GM12878 (cell line): ENCODE measurements around the gene CDKN1C. TPM values are rescaled to one million over a fixed set of nuclear protein-coding genes. Genes with fewer than 3 reads are reported as not detected.
A peak's percentile ranks its signal among the peaks of the same experiment; 100 is the strongest.

Source experiments
- ATAC-seq: fragments of 200-7000 bp; cut with Tn5 transposase; 3 replicates; pipeline ENCODE4 v1.9.1; 2020; ENCODE audit warnings: mild to moderate bottlenecking, moderate library complexity
- BruUV-seq: library from RNA; stranded (reverse); fragments of 400-500 nt; replicated peaks from 2 replicates; lab custom pipeline; 2021; lab: Mats Ljungman, UMichigan
- CTCF ChIA-PET: fragments of 300-600 bp; sonication (Branson Sonifier 250); formaldehyde crosslinking; extraction: SDS; loops from one replicate; lab custom pipeline; 2021; ENCODE audit warnings: inconsistent platforms; lab: Yijun Ruan, JAX
- POLR2A ChIA-PET: fragments of 350-600 bp; formaldehyde crosslinking; extraction: SDS; loops from one replicate; lab custom pipeline; 2021; ENCODE audit warnings: inconsistent platforms; lab: Charles Lee
- RAD21 ChIA-PET: fragments of 300-600 bp; sonication (Branson Sonifier 250); formaldehyde crosslinking; loops from one replicate; lab custom pipeline; 2023; ENCODE audit warnings: antibody characterized with exemption; ENCODE audit not compliant: unreplicated experiment; lab: Charles Lee
- SMC1A ChIA-PET: fragments of 300-600 bp; sonication (Branson Sonifier 250); formaldehyde crosslinking; loops from one replicate; lab custom pipeline; 2023; ENCODE audit not compliant: unreplicated experiment, uncharacterized antibody; lab: Charles Lee
- DNase-seq: peaks from one replicate; pipeline ENCODE4 v3.0.0-alpha.2; 2011; ENCODE audit warnings: low read depth, low spot score
- FAIRE-seq: peaks from 3 replicates; lab custom pipeline; 2011; peaks lifted over from hg19 to GRCh38; lab: Jason Lieb, UNC
- H2AFZ ChIP-seq: 2 replicates; pipeline ENCODE4 v1.6.0; 2011; ENCODE audit warnings: low read depth, low read length, control low read depth; ENCODE audit not compliant: control insufficient read depth
- H3K27ac ChIP-seq: 2 replicates; pipeline ENCODE4 v1.5.1; 2011; ENCODE audit warnings: control low read depth; ENCODE audit not compliant: control insufficient read depth, insufficient read depth
- H3K27me3 ChIP-seq, 2 experiments: replicated peaks in 1 of 2; 2 replicates each; pipeline versions ENCODE4 v1.6.0 to v1.6.1; 2011; ENCODE audit warnings: low read length in 1 of 2; ENCODE audit not compliant: control insufficient read depth in 2 of 2, insufficient read depth in 2 of 2
- H3K36me3 ChIP-seq, 2 experiments: 2 replicates each; pipeline ENCODE4 v1.5.1; 2011; ENCODE audit warnings: low read length in 1 of 2; ENCODE audit not compliant: control insufficient read depth in 2 of 2, insufficient read depth in 2 of 2
- H3K4me1 ChIP-seq: 2 replicates; pipeline ENCODE4 v1.6.1; 2011; ENCODE audit warnings: mild to moderate bottlenecking, low read length, moderate library complexity, mixed read lengths; ENCODE audit not compliant: control insufficient read depth, insufficient read depth
- H3K4me2 ChIP-seq: 2 replicates; pipeline ENCODE4 v1.6.0; 2011; ENCODE audit warnings: control low read depth; ENCODE audit not compliant: control insufficient read depth, insufficient read depth
- H3K4me3 ChIP-seq: fragments of 200-600 bp; sonication (generic); 2 replicates; pipeline ENCODE4 v1.5.1; 2016
- H3K79me2 ChIP-seq: 2 replicates; pipeline ENCODE4 v1.6.0; 2011; ENCODE audit warnings: low read length; ENCODE audit not compliant: control insufficient read depth, insufficient read depth
- H3K9ac ChIP-seq: 2 replicates; pipeline ENCODE4 v1.8.0; 2011; ENCODE audit warnings: low read length, control low read depth, mixed read lengths; ENCODE audit not compliant: control insufficient read depth, insufficient read depth
- H3K9me3 ChIP-seq: replicated peaks from 3 replicates; pipeline ENCODE4 v1.5.1; 2011; ENCODE audit warnings: mild to moderate bottlenecking, low read length; ENCODE audit not compliant: control insufficient read depth, insufficient read depth
- H4K20me1 ChIP-seq: 2 replicates; pipeline ENCODE4 v1.6.0; 2011; ENCODE audit not compliant: control insufficient read depth, insufficient read depth
- JUND ChIP-seq: IDR thresholded peaks from 2 replicates; pipeline ENCODE4 v1.6.1; 2012; ENCODE audit warnings: low read depth, mild to moderate bottlenecking, low read length, improper control_type of control experiment, moderate library complexity
- NR2C2 ChIP-seq: IDR thresholded peaks from 2 replicates; pipeline ENCODE4 v1.6.1; 2011; ENCODE audit warnings: borderline replicate concordance, low read depth; ENCODE audit not compliant: control insufficient read depth, insufficient read length
- PAX8 ChIP-seq: fragments of 450-650 bp; IDR thresholded peaks from 2 replicates; pipeline ENCODE4 v1.6.1; 2017; ENCODE audit warnings: mild to moderate bottlenecking, moderate library complexity
- RELA ChIP-seq: fragments of 450-650 bp; IDR thresholded peaks from 2 replicates; pipeline ENCODE4 v1.8.0; 2014; ENCODE audit warnings: borderline replicate concordance; ENCODE audit not compliant: partially characterized antibody
- WGBS: methylation state at CpG from one replicate; pipeline ENCODE4 v1.1.6; 2016; ENCODE audit warnings: low lambda C conversion rate; ENCODE audit not compliant: insufficient replicate concordance, insufficient coverage; ENCODE audit errors: missing lambda C conversion rate; 5-methylcytosine and 5-hydroxymethylcytosine counted together
- in situ Hi-C: fragments of 300-500 bp; cut with MboI; formaldehyde crosslinking; loops from 9 replicates; pipeline ENCODE4 v1.14.3; 2018; ENCODE audit warnings: mixed read lengths
- intact Hi-C: fragments of 100-400 bp; cut with micrococcal nuclease; formaldehyde crosslinking; loops from one replicate; pipeline ENCODE4 v1.14.2; 2022; ENCODE audit not compliant: unreplicated experiment
- polyA plus RNA-seq, 11 experiments: library from polyadenylated mRNA; depleted of rRNA in 4 of 11; unstranded in 6 of 11; stranded (reverse) in 5 of 11; fragments of >200 nt; fragmentation: Nextera tagmentation in 4 of 11; fragmentation: Illumina TruSeq in 1 of 11; extraction: Ambion mirVana in 4 of 11; extraction: Trizol in 1 of 11; gene quantifications; 1 replicate in 1 of 11; 2 replicates in 10 of 11; pipeline versions ENCODE4 v1.2.1 to v1.2.3, GENCODE V29; 2011 to 2016; ENCODE audit warnings: inconsistent platforms in 2 of 11, missing spikeins in 2 of 11, low read depth in 1 of 11
- total RNA-seq, 4 experiments: library from RNA; depleted of rRNA in 3 of 4; stranded (reverse); fragments of >200 nt in 3 of 4; fragmentation: Illumina TruSeq in 1 of 4; extraction: Trizol in 1 of 4; gene quantifications; 2 replicates each; pipeline versions ENCODE4 v1.2.1 to v1.2.3, GENCODE V29; 2013 to 2021

The CDKN1C gene
- total and polyA plus RNA-seq, 10 of the 15 experiments (the other 5 are each of a cell fraction or from before 2014, with no cell fraction given), result 0.05 to 0.21 (median 0.14) TPM; not detected in 7

DNA sequence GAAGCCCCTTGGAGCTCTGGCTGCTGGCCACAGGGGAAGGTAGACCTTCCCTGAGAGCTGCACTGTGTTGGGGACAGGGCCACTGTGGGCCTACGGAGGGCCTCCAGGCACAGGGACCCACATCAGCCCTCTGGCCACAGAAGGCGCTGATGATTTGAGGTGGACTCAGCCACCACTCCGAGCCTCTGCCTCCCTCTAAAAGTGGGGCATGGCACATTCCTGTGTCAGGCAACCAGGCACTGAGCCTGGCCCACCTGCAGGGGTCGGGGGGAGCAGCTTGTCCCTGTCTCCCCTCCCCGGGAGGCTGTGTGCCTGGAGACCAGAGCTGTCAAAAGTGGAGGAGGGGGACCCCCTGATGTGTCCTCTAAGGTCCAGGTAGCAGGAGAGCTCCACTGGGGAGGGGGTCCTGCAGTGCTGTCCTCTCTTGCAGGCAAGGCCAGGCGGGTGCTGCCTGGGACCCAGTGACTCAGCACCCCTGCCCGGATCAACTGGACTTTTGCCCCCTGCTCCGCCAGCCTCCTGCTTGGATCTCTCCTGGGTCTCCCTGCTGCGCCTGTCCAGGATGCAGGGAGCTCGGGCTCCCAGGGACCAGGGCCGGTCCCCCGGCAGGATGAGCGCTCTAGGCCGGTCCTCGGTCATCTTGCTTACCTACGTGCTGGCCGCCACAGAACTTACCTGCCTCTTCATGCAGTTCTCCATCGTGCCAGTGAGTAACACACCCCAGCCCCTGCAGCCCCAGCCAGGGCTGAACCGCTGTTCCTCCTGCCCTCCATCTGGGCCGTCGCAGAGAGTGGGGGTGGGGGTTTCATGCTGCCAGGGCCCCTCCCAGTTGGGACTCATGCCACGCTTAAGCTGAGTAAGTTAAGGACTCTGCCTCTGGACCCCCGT is 17.5 kb upstream of the CDKN1C start:
- TF ChIP-seq NR2C2 (no peak), RELA (no peak), JUND (no peak), PAX8 (no peak)
- BruUV-seq, result no TSS peak
- Histone ChIP-seq H3K9ac (peak overlapping the region; percentile 82), H3K36me3 (no peaks in the 10 kb centered on the region), H3K27ac (peak overlapping the region; percentile 63), H2AFZ (peak overlapping the region; percentile 88), H3K4me1 (peaks cover 18% of the 10 kb centered on the region), H4K20me1 (no peaks in the 10 kb centered on the region), H3K27me3 (no peaks in the 10 kb centered on the region), H3K9me3 (no peaks in the 10 kb centered on the region; the same call in 2 of the 3 replicates), H3K4me2 (peak overlapping the region; percentile 79), H3K4me3 (peak overlapping the region; percentile 97), H3K79me2 (no peaks in the 10 kb centered on the region; the same call in 1 of the 2 replicates)
- ChIA-PET SMC1A (interaction anchor here (0.9 to 1.6 kb wide), 3 partner anchors 11 to 371 kb away, joined by 3 to 5 read pairs (median 3); no protein-coding TSS in a partner anchor), CTCF (interaction anchor here (0.6 to 4.4 kb wide), 5 partner anchors 11 to 189 kb away, joined by 3 to 28 read pairs (median 9); no protein-coding TSS in a partner anchor), POLR2A (interaction anchor here (0.8 to 2.1 kb wide), 3 partner anchors 10 to 203 kb away, joined by 5 to 8 read pairs (median 6); partner anchors contain the start of genes KCNQ1OT1 and PHLDA2), RAD21 (interaction anchor here (0.6 to 2.2 kb wide), 5 partner anchors 10 to 87 kb away, joined by 3 to 9 read pairs (median 3); no protein-coding TSS in a partner anchor)
- peak; percentile 36 for ATAC-seq
- FAIRE-seq, result no peak
- in situ Hi-C loops, result no loop called here
- no peak for DNase-seq
- intact Hi-C loops, result no loop called here
- WGBS, result 79% methylated on average over 23 of the region's 23 CpGs
